Memory B cell (primary cell): Measurements from ENCODE around the gene ADGRG4.

Experiments used
- ATAC-seq: fragments of 150-1000 bp; cut with Tn5 transposase; 2 replicates; pipeline ENCODE4 v1.10.0; 2021; ENCODE audit warnings: low read depth, mild to moderate bottlenecking, moderate library complexity
- DNase-seq, 2 donors: peaks; one replicate each; pipeline ENCODE4 v3.0.0; 2022; ENCODE audit warnings: low spot score in 2 of 2
- H3K27ac Mint-ChIP-seq: one replicate; pipeline ENCODE4 v1.8.0; 2022; ENCODE audit warnings: mild to moderate bottlenecking, moderate library complexity, mixed read lengths
- H3K27me3 Mint-ChIP-seq: one replicate; pipeline ENCODE4 v1.8.0; 2022; ENCODE audit warnings: mixed read lengths
- H3K36me3 Mint-ChIP-seq: one replicate; pipeline ENCODE4 v1.8.0; 2022; ENCODE audit warnings: mild to moderate bottlenecking, mixed read lengths
- H3K4me1 Mint-ChIP-seq: one replicate; pipeline ENCODE4 v1.8.0; 2022; ENCODE audit warnings: mixed read lengths
- H3K4me3 Mint-ChIP-seq: one replicate; pipeline ENCODE4 v1.8.0; 2022; ENCODE audit warnings: mild to moderate bottlenecking, moderate library complexity, mixed read lengths
- H3K9me3 Mint-ChIP-seq: one replicate; pipeline ENCODE4 v1.8.0; 2022; ENCODE audit warnings: mixed read lengths

Gene ADGRG4

DNA sequence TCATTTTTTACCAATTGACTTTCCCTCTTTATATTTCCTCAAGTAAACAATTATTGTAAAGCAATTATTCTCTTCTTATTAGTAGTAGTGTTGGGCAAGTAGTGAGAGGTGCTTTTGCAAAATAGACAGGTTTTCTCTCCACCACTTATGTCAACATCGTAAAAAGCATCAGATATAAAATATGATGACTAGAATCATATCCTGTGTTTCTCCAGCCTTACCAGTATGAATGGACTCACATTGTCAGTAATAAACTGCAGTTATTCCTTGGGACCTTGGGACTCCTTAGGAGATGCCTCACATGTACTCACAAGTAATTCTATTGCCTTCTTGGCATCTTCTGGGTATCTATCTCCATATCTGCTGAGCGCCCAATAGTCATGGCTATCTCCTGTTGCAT lies 146.5 kb downstream of the ADGRG4 start:
- H3K27ac Mint-ChIP-seq: no peak overlapping the region
- H3K27me3 Mint-ChIP-seq: peaks cover 2% of the 10 kb centered on the region
- H3K4me1 Mint-ChIP-seq: no peaks in the 10 kb centered on the region
- DNase-seq: no peak
- H3K36me3 Mint-ChIP-seq: no peaks in the 10 kb centered on the region
- ATAC-seq: no peak
- no peaks in the 10 kb centered on the region for H3K9me3 Mint-ChIP-seq
- no peak overlapping the region for H3K4me3 Mint-ChIP-seq

DNA sequence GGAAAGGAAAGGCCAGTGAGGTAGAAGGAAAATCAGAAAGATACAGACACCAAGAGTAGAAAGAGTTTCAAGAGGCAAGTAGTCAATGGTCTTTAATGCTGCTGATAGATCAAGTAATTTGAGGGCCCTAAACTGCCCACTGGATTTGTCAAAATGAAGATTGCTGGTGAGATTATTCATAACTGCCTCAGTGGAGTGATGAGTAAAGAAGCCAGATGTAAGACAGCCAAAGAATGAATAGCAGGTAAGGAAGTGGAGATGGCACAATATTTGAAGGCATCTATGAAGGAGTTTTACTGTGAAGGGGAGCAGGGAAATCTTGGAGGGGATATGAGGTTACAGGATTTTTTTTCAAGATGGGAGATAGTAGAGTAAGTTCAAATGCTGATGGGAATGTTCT lies 147.2 kb downstream of the ADGRG4 start:
- Mint-ChIP-seq H3K27me3 (peaks cover 2% of the 10 kb centered on the region), H3K4me1 (no peaks in the 10 kb centered on the region), H3K9me3 (no peaks in the 10 kb centered on the region), H3K27ac (no peak overlapping the region), H3K4me3 (no peak overlapping the region), H3K36me3 (no peaks in the 10 kb centered on the region)
- DNase-seq (no peak), ATAC-seq (no peak)

- no peaks in the 10 kb centered on the region for H3K4me1 Mint-ChIP-seq
- no peak for ATAC-seq
- H3K36me3 Mint-ChIP-seq: no peaks in the 10 kb centered on the region
- no peak overlapping the region for H3K4me3 Mint-ChIP-seq
- DNase-seq: no peak
- H3K27ac Mint-ChIP-seq: no peak overlapping the region
- peaks cover 2% of the 10 kb centered on the region for H3K27me3 Mint-ChIP-seq
- no peaks in the 10 kb centered on the region for H3K9me3 Mint-ChIP-seq
These were observed 149.5 kb downstream of the ADGRG4 start for GRCh38 chrX:136450050-136450830.

- Mint-ChIP-seq H3K36me3 (no peaks in the 10 kb centered on the region), H3K9me3 (no peaks in the 10 kb centered on the region), H3K27me3 (peaks cover 2% of the 10 kb centered on the region), H3K4me1 (no peaks in the 10 kb centered on the region), H3K27ac (no peak overlapping the region), H3K4me3 (no peak overlapping the region)
- DNase-seq (no peak), ATAC-seq (no peak)
These were observed 151.9 kb downstream of the ADGRG4 start for GRCh38 chrX:136452614-136453013.

- no peak for DNase-seq
- H3K36me3 Mint-ChIP-seq: no peaks in the 10 kb centered on the region
- H3K27ac Mint-ChIP-seq: no peak overlapping the region
- H3K4me3 Mint-ChIP-seq: no peak overlapping the region
- no peaks in the 10 kb centered on the region for H3K9me3 Mint-ChIP-seq
- peaks cover 2% of the 10 kb centered on the region for H3K27me3 Mint-ChIP-seq
- no peak for ATAC-seq
- no peaks in the 10 kb centered on the region for H3K4me1 Mint-ChIP-seq
These were observed 152.4 kb downstream of the ADGRG4 start for GRCh38 chrX:136453114-136453513.

GRCh38 chrX:136453771-136454170 lies 153.0 kb downstream of the ADGRG4 start:
- Mint-ChIP-seq H3K36me3 (no peaks in the 10 kb centered on the region), H3K4me1 (no peaks in the 10 kb centered on the region), H3K9me3 (no peaks in the 10 kb centered on the region), H3K4me3 (no peak overlapping the region), H3K27ac (no peak overlapping the region), H3K27me3 (peaks cover 2% of the 10 kb centered on the region)
- ATAC-seq (no peak), DNase-seq (no peak)

DNA sequence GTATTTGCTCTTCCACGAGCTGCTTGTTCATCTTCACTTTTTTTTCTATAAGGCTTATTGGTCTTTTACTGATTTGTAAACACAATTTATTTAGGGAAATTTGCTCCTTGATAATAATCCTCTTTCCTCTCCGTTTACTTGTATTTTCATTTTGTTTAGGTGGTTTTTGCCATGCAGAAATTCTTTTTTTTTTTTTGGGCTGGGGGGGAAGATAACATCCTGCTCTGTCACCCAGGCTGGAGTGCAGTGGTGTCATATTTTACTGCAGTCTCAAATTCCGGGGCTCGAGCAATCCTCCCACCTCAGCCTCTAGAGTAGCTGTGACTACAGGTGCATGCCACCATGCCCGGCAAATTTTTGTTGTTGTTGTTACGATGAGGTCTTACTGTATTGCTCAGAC lies 155.4 kb downstream of the ADGRG4 start:
- Mint-ChIP-seq H3K27me3 (peaks cover 2% of the 10 kb centered on the region), H3K4me1 (no peaks in the 10 kb centered on the region), H3K9me3 (no peaks in the 10 kb centered on the region), H3K27ac (no peak overlapping the region), H3K36me3 (no peaks in the 10 kb centered on the region), H3K4me3 (no peak overlapping the region)
- no peak for ATAC-seq
- DNase-seq: no peak

GRCh38 chrX:136457303-136457917 lies 156.6 kb downstream of the ADGRG4 start:
- DNase-seq: no peak
- Mint-ChIP-seq H3K4me1 (no peaks in the 10 kb centered on the region), H3K36me3 (no peaks in the 10 kb centered on the region), H3K27ac (no peak overlapping the region), H3K9me3 (no peaks in the 10 kb centered on the region), H3K4me3 (no peak overlapping the region), H3K27me3 (peaks cover 2% of the 10 kb centered on the region)
- no peak for ATAC-seq

DNA sequence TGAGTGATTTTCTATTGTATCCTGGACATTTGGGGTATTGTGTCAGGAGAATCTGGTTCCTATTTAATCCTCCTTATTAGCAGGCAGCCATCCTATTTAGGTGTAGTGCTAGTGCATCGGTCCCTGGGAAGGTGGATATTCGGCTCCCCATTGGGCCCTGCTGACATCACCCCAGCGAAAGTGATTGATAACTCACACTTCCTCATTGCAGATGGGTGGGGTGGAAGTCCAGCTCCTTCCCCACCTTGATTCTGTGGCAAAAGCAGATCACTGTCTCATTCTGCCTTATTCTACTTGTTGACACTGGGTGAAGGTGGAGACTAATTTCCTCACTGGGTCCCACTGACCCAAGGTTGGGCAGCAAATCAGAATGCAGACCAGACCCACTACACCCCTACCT lies 163.8 kb downstream of the ADGRG4 start:
- Mint-ChIP-seq H3K27ac (no peak overlapping the region), H3K4me3 (no peak overlapping the region), H3K4me1 (no peaks in the 10 kb centered on the region), H3K27me3 (peaks cover 3% of the 10 kb centered on the region), H3K36me3 (no peaks in the 10 kb centered on the region), H3K9me3 (no peaks in the 10 kb centered on the region)
- DNase-seq: no peak
- ATAC-seq: no peak
